PC-3 (cell line): ENCODE results near the gene KLHL36. TPM values are rescaled to one million over a fixed set of nuclear protein-coding genes. Genes with fewer than 3 reads are reported as not detected.
A peak's percentile ranks its signal among the peaks of the same experiment; 100 is the strongest.

Experiments
- ATAC-seq: fragments of 200-7000 bp; cut with Tn5 transposase; 2 replicates; pipeline ENCODE4 v1.9.1; 2020; ENCODE audit warnings: mild to moderate bottlenecking, moderate library complexity
- BruUV-seq: library from RNA; stranded (reverse); fragments of 400-500 nt; replicated peaks from 2 replicates; lab custom pipeline; 2021; lab: Mats Ljungman, UMichigan
- CTCF ChIA-PET: fragments of 300-600 bp; sonication (Branson Sonifier 250); formaldehyde crosslinking; loops from one replicate; lab custom pipeline; 2022; ENCODE audit warnings: antibody characterized with exemption; lab: Charles Lee
- POLR2A ChIA-PET: fragments of 300-600 bp; sonication (Branson Sonifier 250); formaldehyde crosslinking; loops from one replicate; lab custom pipeline; 2022; ENCODE audit warnings: antibody characterized with exemption; ENCODE audit not compliant: unreplicated experiment; lab: Charles Lee
- DNase-seq: peaks from one replicate; pipeline ENCODE4 v3.0.0-alpha.2; 2015
- H2AFZ ChIP-seq: fragments of 300-600 bp; sonication (generic); 2 replicates; pipeline ENCODE4 v1.6.0; 2016; ENCODE audit warnings: antibody characterized with exemption, low read length
- H3F3A ChIP-seq: fragments of 300-600 bp; sonication (generic); one replicate; pipeline ENCODE4 v1.6.0; 2017; ENCODE audit warnings: antibody characterized with exemption, low read length, control low read depth, mild to moderate bottlenecking; ENCODE audit not compliant: unreplicated experiment
- H3K27ac ChIP-seq: fragments of 300-600 bp; sonication (generic); 2 replicates; pipeline ENCODE4 v1.5.1; 2016; ENCODE audit warnings: mild to moderate bottlenecking, low read length
- H3K27me3 ChIP-seq: fragments of 300-600 bp; sonication (generic); 2 replicates; pipeline ENCODE4 v1.6.1; 2016; ENCODE audit warnings: low read length, mixed read lengths
- H3K36me3 ChIP-seq: fragments of 300-600 bp; sonication (generic); 2 replicates; pipeline ENCODE4 v1.6.1; 2016; ENCODE audit warnings: low read depth, mixed run types, low read length, mixed read lengths
- H3K4me1 ChIP-seq: fragments of 300-600 bp; sonication (generic); 2 replicates; pipeline ENCODE4 v1.5.1; 2016; ENCODE audit warnings: low read length; ENCODE audit not compliant: insufficient read depth
- H3K4me2 ChIP-seq: fragments of 300-600 bp; sonication (generic); 2 replicates; pipeline ENCODE4 v1.6.0; 2016; ENCODE audit warnings: low read length
- H3K4me3 ChIP-seq: fragments of 300-600 bp; sonication (generic); 2 replicates; pipeline ENCODE4 v1.5.1; 2016; ENCODE audit warnings: mild to moderate bottlenecking, low read length, mixed read lengths
- H3K79me2 ChIP-seq: fragments of 300-600 bp; sonication (generic); 2 replicates; pipeline ENCODE4 v1.6.1; 2017; ENCODE audit warnings: low read length, mixed read lengths
- H3K9ac ChIP-seq: fragments of 300-600 bp; sonication (generic); 2 replicates; pipeline ENCODE4 v1.6.0; 2016; ENCODE audit warnings: mild to moderate bottlenecking, low read length
- H3K9me2 ChIP-seq: fragments of 300-600 bp; sonication (generic); replicated peaks from 2 replicates; pipeline ENCODE4 v1.6.1; 2016; ENCODE audit warnings: mixed run types, low read length, mixed read lengths
- H3K9me3 ChIP-seq: fragments of 300-600 bp; sonication (generic); 2 replicates; pipeline ENCODE4 v1.6.1; 2016; ENCODE audit warnings: low read length, mixed read lengths
- H4K20me1 ChIP-seq: fragments of 300-600 bp; sonication (generic); 2 replicates; pipeline ENCODE4 v1.6.1; 2016; ENCODE audit warnings: low read length, mixed read lengths
- CTCF ChIP-seq: fragments of 300-600 bp; sonication (generic); conservative IDR thresholded peaks from 2 replicates; pipeline ENCODE4 v1.5.1; 2017; ENCODE audit warnings: antibody characterized with exemption, low read depth, mild to moderate bottlenecking, low read length
- EZH2 ChIP-seq: fragments of 300-600 bp; sonication (generic); IDR thresholded peaks from one replicate; pipeline ENCODE4 v1.6.1; 2017; ENCODE audit warnings: antibody characterized with exemption, mild to moderate bottlenecking, low read length; ENCODE audit not compliant: unreplicated experiment
- EZH2phosphoT487 ChIP-seq: fragments of 300-600 bp; sonication (generic); IDR thresholded peaks from 2 replicates; pipeline ENCODE4 v1.6.1; 2018; ENCODE audit warnings: mild to moderate bottlenecking, antibody characterized with exemption, low read length, borderline replicate concordance
- intact Hi-C: fragments of 100-400 bp; cut with micrococcal nuclease; formaldehyde crosslinking; loops from 2 replicates; pipeline ENCODE4 v1.9.0; 2023
- total RNA-seq: library from RNA; depleted of rRNA; stranded (reverse); fragments of >200 nt; gene quantifications from 2 replicates; pipeline ENCODE4 v1.2.3, GENCODE V29; 2014

The KLHL36 gene
- total RNA-seq, 1 experiment from 2014 or later, result 33.8 TPM

- no peaks in the 10 kb centered on the region for H3K9me2 ChIP-seq
- H3K4me3 ChIP-seq, result no peak overlapping the region
- intact Hi-C loops, result no loop called here
- BruUV-seq, result no TSS peak
- ChIA-PET POLR2A (no interaction called here), CTCF (no interaction called here)
- no peaks in the 10 kb centered on the region for H3K36me3 ChIP-seq
- H3K79me2 ChIP-seq, result no peaks in the 10 kb centered on the region
- H3F3A ChIP-seq, result no peaks in the 10 kb centered on the region
- H3K4me1 ChIP-seq, result peaks cover 4% of the 10 kb centered on the region; the same call in 1 of the 2 replicates
- no peaks in the 10 kb centered on the region for H3K27me3 ChIP-seq
- no peak overlapping the region for H3K27ac ChIP-seq
- ATAC-seq (no peak), DNase-seq (peak; percentile 35)
- no peaks in the 10 kb centered on the region for H4K20me1 ChIP-seq
- no peak overlapping the region for H3K9ac ChIP-seq
- TF ChIP-seq EZH2 (no peak), EZH2phosphoT487 (no peak), CTCF (no peak)
- H2AFZ ChIP-seq, result no peak overlapping the region
- no peaks in the 10 kb centered on the region for H3K9me3 ChIP-seq
- H3K4me2 ChIP-seq, result no peak overlapping the region
Measured at GRCh38 chr16:84689111-84689510, 40.8 kb downstream of the KLHL36 start.

DNA sequence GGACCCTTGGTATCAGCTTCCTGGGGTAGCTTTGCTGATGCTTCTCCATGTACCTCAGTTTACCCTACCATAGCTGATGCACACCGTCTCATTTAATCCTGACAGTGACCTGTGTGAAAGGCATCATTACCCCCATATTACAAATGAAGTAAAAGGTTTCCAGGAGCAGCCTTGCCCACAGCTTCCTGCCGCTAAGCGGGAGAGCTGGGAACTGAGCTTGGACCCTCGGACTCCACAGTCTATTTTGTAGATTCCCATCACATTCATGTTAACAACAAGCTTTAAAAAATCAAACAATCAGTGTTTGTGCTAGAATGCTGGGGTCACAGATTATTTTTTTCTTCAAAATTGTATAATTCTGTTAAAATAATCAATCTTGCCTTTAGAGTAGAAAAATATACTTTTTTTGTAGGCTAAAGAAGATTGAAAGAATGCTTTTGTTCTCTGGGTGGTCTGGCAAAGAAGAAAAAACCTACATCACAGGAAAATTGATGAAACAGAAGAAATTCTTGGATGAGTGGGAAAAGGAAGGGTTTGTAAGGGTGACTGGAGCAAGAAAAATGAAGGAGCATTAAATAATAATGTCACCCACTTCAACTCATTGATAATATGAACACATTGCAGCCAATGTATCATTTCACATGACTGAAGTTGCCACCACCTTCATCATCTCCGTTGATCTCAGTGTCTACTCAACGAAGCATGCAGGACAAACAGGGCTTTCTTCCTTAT, 41.9 kb downstream of the KLHL36 start:
- Histone ChIP-seq H3K79me2 (no peaks in the 10 kb centered on the region), H4K20me1 (no peaks in the 10 kb centered on the region), H3K4me1 (peaks cover 4% of the 10 kb centered on the region; the same call in 1 of the 2 replicates), H3K4me2 (no peak overlapping the region), H3K36me3 (no peaks in the 10 kb centered on the region), H3K9ac (no peak overlapping the region), H3K9me3 (no peaks in the 10 kb centered on the region), H3K27ac (no peak overlapping the region), H2AFZ (no peak overlapping the region), H3F3A (no peaks in the 10 kb centered on the region), H3K4me3 (no peak overlapping the region), H3K27me3 (no peaks in the 10 kb centered on the region), H3K9me2 (no peaks in the 10 kb centered on the region)
- ATAC-seq (no peak), DNase-seq (no peak)
- TF ChIP-seq EZH2phosphoT487 (no peak), CTCF (no peak), EZH2 (no peak)
- ChIA-PET CTCF (no interaction called here), POLR2A (no interaction called here)
- intact Hi-C loops, result no loop called here
- BruUV-seq, result no TSS peak
